OCI-LY7 (cell line): ENCODE measurements around the gene AOC3. TPM values are rescaled to one million over a fixed set of nuclear protein-coding genes. Genes with fewer than 3 reads are reported as not detected.
A peak's percentile ranks its signal among the peaks of the same experiment; 100 is the strongest.

ENCODE experiments used
- Bru-seq: library from RNA; stranded (reverse); fragments of 400-500 nt; gene quantifications from one replicate; lab custom pipeline; 2021; lab: Mats Ljungman, UMichigan
- BruChase-seq, 2 experiments: library from RNA; stranded (reverse); fragments of 400-500 nt; gene quantifications; one replicate each; lab custom pipeline; 2021; lab: Mats Ljungman, UMichigan
- BruUV-seq: library from RNA; stranded (reverse); fragments of 400-500 nt; replicated peaks from 2 replicates; lab custom pipeline; 2021; lab: Mats Ljungman, UMichigan
- CTCF ChIA-PET: fragments of 300-600 bp; sonication (Branson Sonifier 250); formaldehyde crosslinking; loops from one replicate; lab custom pipeline; 2022; ENCODE audit warnings: antibody characterized with exemption; ENCODE audit not compliant: unreplicated experiment; lab: Charles Lee
- POLR2A ChIA-PET: fragments of 300-600 bp; sonication (Branson Sonifier 250); formaldehyde crosslinking; loops from one replicate; lab custom pipeline; 2022; ENCODE audit warnings: antibody characterized with exemption; lab: Charles Lee
- DNase-seq: peaks from one replicate; pipeline ENCODE4 v3.0.0-alpha.2; 2015; ENCODE audit warnings: low spot score
- H2AFZ ChIP-seq: fragments of 200-600 bp; sonication (generic), shearing (Covaris generic); 2 replicates; pipeline ENCODE4 v1.6.1; 2014; ENCODE audit warnings: mild to moderate bottlenecking, antibody characterized with exemption, low read length, moderate library complexity
- H3K27ac ChIP-seq: fragments of 200-600 bp; sonication (generic); 2 replicates; pipeline ENCODE4 v1.5.1; 2014; ENCODE audit warnings: mixed run types, low read depth, mild to moderate bottlenecking, moderate library complexity, low read length, inconsistent platforms; ENCODE audit not compliant: poor library complexity, severe bottlenecking
- H3K36me3 ChIP-seq: fragments of 200-600 bp; sonication (generic); 2 replicates; pipeline ENCODE4 v1.6.1; 2014; ENCODE audit warnings: mild to moderate bottlenecking, antibody characterized with exemption, low read length, moderate library complexity, mixed read lengths; ENCODE audit not compliant: insufficient read depth
- H3K4me1 ChIP-seq: fragments of 200-600 bp; sonication (generic); 2 replicates; pipeline ENCODE4 v1.5.1; 2014; ENCODE audit warnings: mild to moderate bottlenecking, low read length; ENCODE audit not compliant: insufficient read depth, poor library complexity, severe bottlenecking
- H3K4me2 ChIP-seq: fragments of 200-600 bp; sonication (generic); 2 replicates; pipeline ENCODE4 v1.6.1; 2014; ENCODE audit warnings: mild to moderate bottlenecking, low read length
- H3K4me3 ChIP-seq: fragments of 200-600 bp; sonication (generic); 2 replicates; pipeline ENCODE4 v1.5.1; 2014; ENCODE audit warnings: mild to moderate bottlenecking, low read depth, low read length; ENCODE audit not compliant: poor library complexity, severe bottlenecking
- H3K79me2 ChIP-seq: fragments of 200-600 bp; sonication (generic); 2 replicates; pipeline ENCODE4 v1.6.1; 2016; ENCODE audit warnings: low read depth, mild to moderate bottlenecking, low read length, moderate library complexity, mixed read lengths; ENCODE audit not compliant: insufficient read depth
- H3K9me2 ChIP-seq: fragments of 200-600 bp; sonication (generic); 2 replicates; pipeline ENCODE4 v1.6.1; 2016; ENCODE audit warnings: mild to moderate bottlenecking, low read length, mixed read lengths; ENCODE audit not compliant: insufficient read depth
- H3K9me3 ChIP-seq: fragments of 200-600 bp; sonication (generic); 2 replicates; pipeline ENCODE4 v1.6.1; 2014; ENCODE audit warnings: mild to moderate bottlenecking, mixed run types, low read length, mixed read lengths
- H4K20me1 ChIP-seq: fragments of 200-600 bp; sonication (generic); 2 replicates; pipeline ENCODE4 v1.6.1; 2014; ENCODE audit warnings: mild to moderate bottlenecking, antibody characterized with exemption, low read length, moderate library complexity, mixed read lengths; ENCODE audit not compliant: insufficient read depth
- CTCF ChIP-seq: fragments of 200-600 bp; sonication (generic); conservative IDR thresholded peaks from 2 replicates; pipeline ENCODE4 v1.5.1; 2014; ENCODE audit warnings: mild to moderate bottlenecking, antibody characterized with exemption, low read length, moderate library complexity, mixed read lengths
- EZH2phosphoT487 ChIP-seq: fragments of 200-600 bp; sonication (generic); IDR thresholded peaks from 2 replicates; pipeline ENCODE4 v1.6.1; 2018; ENCODE audit warnings: low read depth, borderline replicate concordance, mild to moderate bottlenecking, mixed run types, antibody characterized with exemption, low read length, moderate library complexity, mixed read lengths
- intact Hi-C: fragments of 100-400 bp; cut with micrococcal nuclease; formaldehyde crosslinking; loops from one replicate; pipeline ENCODE4 v1.10.0; 2022; ENCODE audit not compliant: unreplicated experiment
- long read RNA-seq: library from polyadenylated mRNA; stranded (forward); transcript quantifications from one replicate; pipeline ENCODE4 v2.0.0, GENCODE V29; 2022
- total RNA-seq, 2 experiments: library from RNA; depleted of rRNA in 1 of 2; stranded (reverse); fragments of >200 nt in 1 of 2; shearing (Covaris generic) in 1 of 2; gene quantifications; 2 replicates each; pipeline ENCODE4 v1.2.3, GENCODE V29; 2014 to 2022

AOC3 gene
- total RNA-seq (2014; rRNA removed; shearing (Covaris generic)) (0.23 and 0.73 TPM in 2 replicates), total RNA-seq (2022) (2.5 and 3.6 TPM in 2 replicates), Bru-seq, nascent RNA (percentile 44 among the genes with signal in this experiment), BruChase-seq, experiment 1, labeled RNA remaining after a 6-hour chase (percentile 52 among the genes with signal in this experiment), BruChase-seq, experiment 2, labeled RNA remaining after a 2-hour chase (percentile 59 among the genes with signal in this experiment)
- long read RNA-seq, partial matches to known transcripts: 1 of 2 reads
- long read RNA-seq, other reads (novel, unspliced or antisense): 1 of 2 reads

- BruUV-seq: no TSS peak
- ChIA-PET CTCF (no interaction called here), POLR2A (no interaction called here)
Measured at GRCh38 chr17:42850954-42851353, at the start of gene AOC3. Gene AOC3, plus strand, starts transcription at chr17:42851199. Its CDS starts 145 bp downstream, at chr17:42851344.

GRCh38 chr17:42803074-42803883 lies 47.7 kb upstream of the AOC3 start:
- Histone ChIP-seq H3K4me2 (no peak overlapping the region), H3K4me3 (no peak overlapping the region), H3K4me1 (no peaks in the 10 kb centered on the region), H3K79me2 (no peaks in the 10 kb centered on the region), H3K9me3 (no peaks in the 10 kb centered on the region), H3K27ac (no peak overlapping the region), H3K9me2 (no peaks in the 10 kb centered on the region), H3K36me3 (no peaks in the 10 kb centered on the region), H2AFZ (no peak overlapping the region), H4K20me1 (no peaks in the 10 kb centered on the region)
- POLR2A ChIA-PET: no interaction called here
- no peak for DNase-seq
- CTCF ChIA-PET: interaction anchor here (0.6 kb wide), 1 partner anchor 13 kb away, joined by 3 read pairs; no protein-coding TSS in a partner anchor
- no TSS peak for BruUV-seq
- no peak for TF ChIP-seq CTCF
- TF ChIP-seq EZH2phosphoT487: no peak
- intact Hi-C loops: no loop called here

More at GRCh38 chr17:42850954-42851353, at the start of gene AOC3:
- TF ChIP-seq EZH2phosphoT487 (no peak), CTCF (no peak)
- no peaks in the 10 kb centered on the region for H3K9me2 ChIP-seq
- no peaks in the 10 kb centered on the region for H4K20me1 ChIP-seq
- peaks cover 3% of the 10 kb centered on the region; the same call in 1 of the 2 replicates for H3K36me3 ChIP-seq
- H2AFZ ChIP-seq: no peak within 1 kb of the TSS
- DNase-seq: no peak
- no peaks in the 10 kb centered on the region for H3K9me3 ChIP-seq
- H3K4me3 ChIP-seq: no peak within 1 kb of the TSS
- intact Hi-C loops: no loop called here
- H3K79me2 ChIP-seq: no peaks in the 10 kb centered on the region
- no peak within 1 kb of the TSS for H3K27ac ChIP-seq
- H3K4me2 ChIP-seq: no peak within 1 kb of the TSS
- H3K4me1 ChIP-seq: peaks cover 14% of the 10 kb centered on the region
